ENCODE results near the gene ZNF195. TPM values are rescaled to one million over a fixed set of nuclear protein-coding genes. Genes with fewer than 3 reads are reported as not detected.
"Not testable (repeated sequence)": the region's sequence is repeated elsewhere in the genome, so short reads cannot be mapped to it uniquely, and the experiment has no call there.

Gene ZNF195
- total and polyA plus RNA-seq, 2 experiments from 2014 or later = 101 to 116 TPM

- not testable (repeated sequence) for H3K4me2 ChIP-seq; H3K4me3 ChIP-seq; H3K36me3 Mint-ChIP-seq (ENCODE audit: low read depth); H3K4me3 Mint-ChIP-seq; H3K79me2 ChIP-seq (replicated peaks; ENCODE audit: insufficient read depth); H3K27me3 Mint-ChIP-seq (ENCODE audit: insufficient read depth, low read depth, poor library complexity); H3F3A ChIP-seq (replicated peaks; ENCODE audit: low read depth); H3K4me1 Mint-ChIP-seq; ATAC-seq; H2AFZ ChIP-seq; H4K20me1 ChIP-seq (replicated peaks; ENCODE audit: insufficient read depth); DNase-seq (ENCODE audit: low spot score); H3K4me1 ChIP-seq (ENCODE audit: insufficient read depth); H3K27ac Mint-ChIP-seq; H3K27ac ChIP-seq (ENCODE audit: low read depth); H3K9me3 Mint-ChIP-seq; H3K27me3 ChIP-seq (ENCODE audit: insufficient read depth); H3K9me2 ChIP-seq (ENCODE audit: insufficient read depth); H3K36me3 ChIP-seq (ENCODE audit: insufficient read depth)
Observed at GRCh38 chr11:3326450-3326849, 52.5 kb downstream of the ZNF195 start.

- not testable (repeated sequence) for H3K27ac Mint-ChIP-seq; H3K36me3 ChIP-seq (ENCODE audit: insufficient read depth); H2AFZ ChIP-seq; H3K4me1 Mint-ChIP-seq; H3K9me3 Mint-ChIP-seq; H3K27me3 ChIP-seq (ENCODE audit: insufficient read depth); H3K36me3 Mint-ChIP-seq (ENCODE audit: low read depth); H4K20me1 ChIP-seq (replicated peaks; ENCODE audit: insufficient read depth); H3F3A ChIP-seq (replicated peaks; ENCODE audit: low read depth); H3K4me3 ChIP-seq; H3K9me2 ChIP-seq (ENCODE audit: insufficient read depth); H3K4me1 ChIP-seq (ENCODE audit: insufficient read depth); H3K79me2 ChIP-seq (replicated peaks; ENCODE audit: insufficient read depth); H3K4me2 ChIP-seq; H3K4me3 Mint-ChIP-seq; H3K27me3 Mint-ChIP-seq (ENCODE audit: insufficient read depth, low read depth, poor library complexity); DNase-seq (ENCODE audit: low spot score); H3K27ac ChIP-seq (ENCODE audit: low read depth)
- peak; percentile 74 for ATAC-seq
Observed at GRCh38 chr11:3324724-3325123, 54.2 kb downstream of the ZNF195 start.

Small RNA genes lying within 50 kb of the gene (small RNA-seq; reads per million reads assigned to genes)
- not detected for gene AC123788.2 (ENCODE audit: low replicate concordance)

Other genes with a start within 250 kb of the ZNF195 start
- 8.1 and 12.0 TPM in 2 replicates for gene OSBPL5, start 213.8 kb downstream of the ZNF195 start, total RNA-seq (2014; rRNA removed; shearing (Covaris generic))
- gene OSBPL5, start 213.8 kb downstream of the ZNF195 start, polyA plus RNA-seq (2016; fragmentation: Nextera tagmentation; extraction: Ambion mirVana) = 2.7 and 3.4 TPM in 2 replicates
- gene MRGPRG, start 160.3 kb downstream of the ZNF195 start, total RNA-seq (2014; rRNA removed; shearing (Covaris generic)) = not detected in 2 replicates
- not detected in 2 replicates for gene MRGPRG, start 160.3 kb downstream of the ZNF195 start, polyA plus RNA-seq (2016; fragmentation: Nextera tagmentation; extraction: Ambion mirVana)
- gene MRGPRE, start 146.7 kb downstream of the ZNF195 start, total RNA-seq (2014; rRNA removed; shearing (Covaris generic)) = not detected in 2 replicates
- gene MRGPRE, start 146.7 kb downstream of the ZNF195 start, polyA plus RNA-seq (2016; fragmentation: Nextera tagmentation; extraction: Ambion mirVana) = not detected in 2 replicates